HG03025 (cell line): ENCODE measurements around the gene CYP27C1.
"Not testable (repeated sequence)": the region's sequence is repeated elsewhere in the genome, so short reads cannot be mapped to it uniquely, and the experiment has no call there.

Experiments
- ATAC-seq: cut with Tn5 transposase; IDR thresholded peaks from one replicate; pipeline ENCODE4 v1.9.1; 2021; ENCODE audit warnings: mild to moderate bottlenecking, moderate library complexity; ENCODE audit not compliant: unreplicated experiment, low FRiP score

CYP27C1 gene

GRCh38 chr2:127175041-127175721 lies 44.9 kb downstream of the CYP27C1 start:
- no peak for ATAC-seq

- no peak for ATAC-seq
Observed at GRCh38 chr2:127174640-127175039, 45.5 kb downstream of the CYP27C1 start.

GRCh38 chr2:127174136-127174535 lies 46.0 kb downstream of the CYP27C1 start:
- no peak for ATAC-seq

- no peak for ATAC-seq
Observed at GRCh38 chr2:127173057-127173456, 47.0 kb downstream of the CYP27C1 start.

GRCh38 chr2:127172306-127172705 lies 47.8 kb downstream of the CYP27C1 start:
- no peak for ATAC-seq

GRCh38 chr2:127170452-127171197 lies 49.5 kb downstream of the CYP27C1 start:
- no peak for ATAC-seq

- ATAC-seq = no peak
Observed at GRCh38 chr2:127170021-127170420, 50.1 kb downstream of the CYP27C1 start.

GRCh38 chr2:127169066-127169660 lies 50.9 kb downstream of the CYP27C1 start:
- ATAC-seq = no peak

GRCh38 chr2:127166231-127166860 lies 53.8 kb downstream of the CYP27C1 start:
- ATAC-seq = no peak

GRCh38 chr2:127165539-127165935 lies 54.6 kb downstream of the CYP27C1 start:
- ATAC-seq = no peak

GRCh38 chr2:127164761-127165538 lies 55.1 kb downstream of the CYP27C1 start:
- ATAC-seq = no peak

- ATAC-seq = no peak
Observed at GRCh38 chr2:127163921-127164320, 56.2 kb downstream of the CYP27C1 start.

- not testable (repeated sequence) for ATAC-seq
Observed at GRCh38 chr2:127163090-127163406, 57.1 kb downstream of the CYP27C1 start.

- no peak for ATAC-seq
Observed at GRCh38 chr2:127162261-127163089, 57.6 kb downstream of the CYP27C1 start.

- ATAC-seq = no peak
Observed at GRCh38 chr2:127161176-127162136, 58.6 kb downstream of the CYP27C1 start.

GRCh38 chr2:127160676-127161075 lies 59.4 kb downstream of the CYP27C1 start:
- ATAC-seq = no peak

GRCh38 chr2:127159543-127159942 lies 60.6 kb downstream of the CYP27C1 start:
- ATAC-seq = no peak

- no peak for ATAC-seq
Observed at GRCh38 chr2:127158614-127159290, 61.3 kb downstream of the CYP27C1 start.
